ENCODE results near the gene C22orf39.

- no peak for TF ChIP-seq CTCF (conservative IDR thresholded peaks at IDR 0.05; ENCODE audit: low read length)
- TF ChIP-seq EZH2phosphoT487 (IDR thresholded peaks at IDR 0.05; ENCODE audit: borderline replicate concordance, low read depth, low read length), result no peak
Measured at GRCh38 chr22:19411690-19412045, 35.8 kb downstream of the C22orf39 start.

All from OCI-LY7 (cell line).